Mucosa of gallbladder (tissue), 1 donor: ENCODE results near the gene C11orf21. TPM values are rescaled to one million over a fixed set of nuclear protein-coding genes. Genes with fewer than 3 reads are reported as not detected.
A peak's percentile ranks its signal among the peaks of the same experiment; 100 is the strongest.
"Not testable (repeated sequence)": the region's sequence is repeated elsewhere in the genome, so short reads cannot be mapped to it uniquely, and the experiment has no call there.

ENCODE experiments used
- DNase-seq: peaks from one replicate; pipeline ENCODE4 v3.0.0-alpha.2; 2020; ENCODE audit warnings: low spot score
- total RNA-seq: library from RNA; stranded (reverse); gene quantifications from one replicate; pipeline ENCODE4 v1.2.1, GENCODE V29; 2021
- donor health status: DM: no; HTN: no; CAD: no.

C11orf21 gene
- total RNA-seq: 1.6 TPM

DNA sequence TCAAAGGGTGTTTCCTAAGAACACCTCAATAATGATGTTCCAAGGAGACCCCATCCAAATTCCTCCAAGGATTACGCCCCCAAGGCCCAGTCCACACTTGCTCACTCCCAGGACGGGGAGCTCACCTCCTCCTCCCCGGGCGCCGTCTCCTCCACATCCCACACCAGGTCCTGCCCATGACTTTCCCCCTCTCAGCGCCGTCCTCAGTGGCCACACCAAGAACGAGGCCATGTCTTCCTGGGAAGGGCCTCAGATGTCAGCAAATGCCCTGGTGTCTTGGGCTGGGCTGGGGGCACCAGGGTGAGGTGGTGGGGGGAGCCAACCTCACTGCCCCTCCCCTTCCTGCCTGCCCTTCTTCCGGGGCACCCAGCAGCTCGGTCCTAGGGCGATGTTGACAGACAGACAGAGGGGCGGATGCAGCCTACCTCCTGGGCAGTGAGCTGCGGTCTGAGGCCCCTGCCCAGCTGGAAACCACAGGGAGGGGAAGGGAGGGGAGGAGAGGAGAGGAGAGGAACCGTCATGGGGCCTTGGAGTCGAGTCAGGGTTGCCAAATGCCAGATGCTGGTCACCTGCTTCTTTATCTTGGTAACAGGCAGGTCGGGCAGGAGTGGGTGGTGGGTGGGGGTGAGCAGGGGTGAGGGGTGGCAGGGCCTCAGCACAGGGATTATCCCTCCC lies at the start of gene C11orf21, which contains the start of gene TSPAN32:
C11orf21 (minus strand) TSS at position 288 of the 675 bp plus-strand sequence; CDS start at position 178, 110 bp downstream.
TSPAN32 (plus strand) TSS at position 383 of the 675 bp plus-strand sequence; CDS start at position 520, 137 bp downstream.
- DNase-seq: no peak

DNA sequence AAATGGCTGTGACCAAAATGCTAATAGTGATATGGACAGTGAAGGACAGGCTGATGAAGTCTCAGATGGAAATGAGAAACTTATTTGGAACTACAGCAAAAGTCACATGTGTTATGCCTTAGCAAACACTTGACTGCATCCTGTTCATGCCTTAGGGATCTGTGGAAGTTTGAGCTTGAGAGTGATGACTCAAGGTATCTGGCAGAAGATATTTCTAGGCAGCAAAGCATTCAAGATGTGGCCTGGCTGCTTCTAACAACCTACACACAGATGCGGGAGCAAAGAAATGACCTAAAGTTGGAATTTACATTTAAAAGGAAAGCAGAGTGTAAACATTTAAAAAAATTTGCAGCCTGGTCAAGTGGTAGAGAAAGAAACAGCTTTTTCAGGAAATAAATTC lies 47.3 kb upstream of the C11orf21 start:
- DNase-seq: no peak

DNA sequence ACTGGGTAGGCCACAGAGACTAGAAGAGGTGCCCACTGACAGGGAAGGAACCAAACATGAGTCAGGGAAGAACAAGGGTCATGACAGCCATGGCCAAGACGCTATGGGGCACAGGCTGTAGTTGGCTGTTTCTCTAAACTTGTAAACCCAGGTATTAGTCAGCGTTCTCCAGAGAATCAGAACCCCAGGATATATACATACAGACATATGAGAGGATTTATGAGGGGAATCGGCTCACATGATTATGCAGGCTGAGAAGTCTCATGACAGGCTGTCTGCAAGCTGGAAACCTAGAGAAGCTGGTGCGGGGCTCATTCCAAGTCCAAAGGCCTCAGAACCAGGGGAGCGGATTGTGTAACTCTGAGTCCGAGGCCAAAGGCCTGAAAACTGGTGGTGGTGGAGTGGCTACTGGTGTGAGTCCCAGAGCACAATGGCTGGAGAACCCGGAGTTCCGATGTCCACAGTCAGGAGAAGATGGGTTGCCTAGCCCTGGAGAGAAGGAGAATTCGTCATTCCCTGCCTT lies 45.7 kb upstream of the C11orf21 start:
- DNase-seq: no peak

DNA sequence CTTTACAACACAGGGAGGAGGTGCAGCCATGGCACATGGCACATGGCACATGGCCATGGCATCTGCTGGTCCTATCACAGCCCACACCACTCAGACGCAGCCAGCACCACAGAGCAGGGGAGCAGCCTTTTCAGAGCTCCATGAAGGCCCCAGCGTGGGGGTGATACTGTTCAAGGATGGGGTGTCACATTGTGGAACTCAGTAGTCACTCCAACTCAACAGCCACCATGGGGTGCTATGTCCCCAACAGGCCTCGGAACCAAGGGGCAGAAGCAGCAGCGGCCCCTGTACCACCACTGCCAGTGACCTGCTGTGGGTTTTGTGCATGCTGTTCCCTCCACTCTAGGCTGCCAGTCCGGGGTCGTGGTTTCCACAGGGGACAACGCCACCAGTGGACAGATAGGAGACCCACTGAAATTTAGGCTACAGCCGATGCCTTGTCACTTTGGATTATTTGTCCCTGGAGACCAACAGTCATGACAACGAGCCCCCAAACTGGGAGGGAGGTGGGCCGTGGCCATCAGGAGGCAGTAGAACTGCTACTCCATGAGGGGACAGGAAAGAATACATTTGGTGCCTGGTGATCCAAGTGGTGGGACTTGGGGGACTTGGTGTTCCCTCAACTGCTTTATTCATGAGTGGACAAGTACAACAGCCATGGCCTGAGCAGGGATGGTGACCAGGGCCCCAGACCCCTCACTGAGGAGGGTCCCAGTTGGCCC lies 45.0 kb upstream of the C11orf21 start:
- no peak for DNase-seq

DNA sequence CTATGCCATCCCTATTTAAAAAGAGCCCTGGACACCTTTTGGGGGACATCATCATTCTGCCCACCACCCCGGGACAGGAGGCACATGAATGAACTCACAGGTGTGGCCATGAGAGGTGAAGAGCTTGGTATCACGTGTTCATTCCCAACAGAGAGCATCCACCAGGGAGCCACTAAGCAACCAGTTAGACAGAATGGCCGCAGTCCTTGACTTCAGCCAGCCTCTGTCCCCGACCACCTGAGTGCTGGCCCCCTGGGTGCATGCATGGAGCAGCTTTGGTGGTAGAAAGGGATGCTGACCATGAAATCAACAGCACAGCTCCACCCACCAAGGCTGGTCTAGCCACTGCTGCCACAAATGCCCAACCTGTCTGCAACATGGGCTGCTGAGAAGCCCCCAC lies 44.3 kb upstream of the C11orf21 start:
- no peak for DNase-seq

DNA sequence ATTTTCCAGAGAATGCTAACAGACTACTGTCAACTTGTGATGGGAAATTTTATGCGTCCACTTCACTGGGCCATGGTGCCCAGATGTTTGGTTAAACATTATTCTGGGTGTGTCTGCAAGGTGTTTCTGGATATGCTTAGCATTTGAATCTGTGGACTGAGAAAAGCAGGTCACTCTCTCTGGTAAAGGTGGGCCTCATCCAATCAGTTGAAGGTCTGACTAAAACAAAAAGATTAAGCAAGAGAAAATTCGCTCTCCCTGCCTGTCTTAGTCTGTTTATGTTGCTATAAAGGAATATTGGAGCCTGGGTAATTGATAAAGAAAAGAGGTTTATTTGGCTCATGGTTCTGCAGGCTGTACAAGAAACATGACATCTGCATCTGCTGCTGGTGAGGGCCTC lies 43.3 kb upstream of the C11orf21 start:
- no peak for DNase-seq

DNA sequence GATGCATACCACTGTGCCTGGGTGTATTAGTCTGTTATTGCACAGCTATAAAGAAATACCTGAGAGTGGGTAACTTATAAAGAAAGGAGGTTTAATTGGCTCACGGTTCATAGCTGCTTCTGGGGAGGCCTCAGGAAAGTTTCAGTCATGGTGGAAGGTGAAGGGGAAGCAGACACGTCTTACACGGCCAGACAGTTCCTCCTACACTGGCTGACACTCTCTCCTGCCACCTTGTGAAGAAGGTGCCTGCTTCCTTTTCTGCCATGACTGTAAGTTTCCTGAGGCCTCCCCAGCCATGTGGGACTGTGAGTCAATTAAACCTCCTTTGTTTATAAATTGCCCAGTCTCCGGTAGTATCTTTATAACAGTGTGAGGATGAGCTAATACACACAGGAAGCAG lies 41.8 kb upstream of the C11orf21 start:
- DNase-seq: no peak

DNA sequence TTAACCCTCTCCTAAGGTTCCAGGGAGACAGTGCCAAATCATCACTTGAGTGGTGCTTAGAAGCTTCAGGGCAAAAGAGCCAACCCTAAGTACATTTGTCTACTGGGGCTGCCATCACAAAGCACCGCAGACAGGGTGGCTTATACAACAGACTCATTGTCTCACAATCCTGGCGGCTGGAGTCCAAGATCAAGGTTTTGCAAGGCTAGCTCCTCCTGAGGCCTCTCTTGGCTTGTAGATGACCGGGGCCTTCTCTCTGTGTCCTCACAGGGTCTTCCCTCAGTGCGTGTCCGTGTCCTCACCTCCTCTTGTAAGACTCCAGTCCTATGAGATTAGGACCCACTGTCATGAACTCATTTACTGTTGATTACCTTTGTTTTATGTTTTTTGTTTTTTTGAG lies 41.3 kb upstream of the C11orf21 start:
- no peak for DNase-seq

DNA sequence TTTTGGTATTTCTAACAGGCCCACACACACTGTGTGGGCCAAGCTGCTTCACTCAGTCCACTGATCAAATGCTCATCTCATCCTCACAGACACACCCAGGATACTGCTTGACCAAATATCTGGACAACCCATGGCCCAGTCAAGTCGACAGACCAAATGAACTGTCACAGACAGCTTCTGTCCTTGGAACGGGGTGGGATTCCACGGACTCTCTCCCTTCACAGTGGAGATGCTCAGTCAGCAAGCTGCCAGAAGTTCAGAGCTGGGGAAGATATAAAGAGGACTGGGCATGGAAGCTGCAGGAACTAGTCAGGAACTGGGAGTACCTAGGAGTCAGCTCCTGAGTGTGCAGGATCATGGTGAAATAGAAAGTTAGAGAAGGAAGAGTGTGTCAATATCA lies 40.8 kb upstream of the C11orf21 start:
- no peak for DNase-seq

DNA sequence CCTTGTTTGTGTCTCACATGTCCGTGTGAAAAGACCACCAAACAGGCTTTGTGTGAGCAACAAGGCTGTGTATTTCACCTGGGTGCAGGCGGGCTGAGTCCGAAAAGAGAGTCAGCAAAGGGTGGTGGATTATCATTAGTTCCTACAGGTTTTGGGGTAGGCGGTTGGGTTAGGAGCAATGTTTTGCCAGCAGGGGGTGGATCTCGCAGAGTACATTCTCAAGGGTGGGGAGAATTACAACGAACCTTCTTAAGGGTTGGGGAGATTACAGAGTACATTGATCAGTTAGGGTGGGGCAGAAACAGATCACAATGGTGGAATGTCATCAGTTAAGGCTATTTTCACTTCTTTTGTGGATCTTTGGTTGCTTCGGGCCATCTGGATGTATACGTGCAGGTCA lies 37.0 kb upstream of the C11orf21 start:
- not testable (repeated sequence) for DNase-seq

DNA sequence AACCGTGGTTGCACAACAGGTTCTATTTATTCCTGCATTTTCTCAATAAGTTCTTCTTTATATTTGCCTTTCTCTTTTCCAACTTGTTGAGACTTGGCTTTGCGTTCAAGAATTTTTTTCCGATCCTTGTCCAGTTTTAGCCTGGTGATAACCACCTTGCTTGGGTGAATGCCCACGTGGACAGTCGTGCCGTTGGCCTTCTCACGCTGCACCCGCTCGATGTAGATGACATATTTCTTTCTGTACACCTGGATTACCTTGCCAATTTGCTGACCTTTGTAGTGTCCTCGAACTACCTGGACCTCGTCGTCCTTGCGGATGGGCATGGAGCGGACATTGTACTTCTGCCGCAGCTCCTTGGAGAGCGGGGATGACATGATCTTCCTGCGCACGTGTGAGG lies 33.6 kb upstream of the C11orf21 start:
- not testable (repeated sequence) for DNase-seq

DNA sequence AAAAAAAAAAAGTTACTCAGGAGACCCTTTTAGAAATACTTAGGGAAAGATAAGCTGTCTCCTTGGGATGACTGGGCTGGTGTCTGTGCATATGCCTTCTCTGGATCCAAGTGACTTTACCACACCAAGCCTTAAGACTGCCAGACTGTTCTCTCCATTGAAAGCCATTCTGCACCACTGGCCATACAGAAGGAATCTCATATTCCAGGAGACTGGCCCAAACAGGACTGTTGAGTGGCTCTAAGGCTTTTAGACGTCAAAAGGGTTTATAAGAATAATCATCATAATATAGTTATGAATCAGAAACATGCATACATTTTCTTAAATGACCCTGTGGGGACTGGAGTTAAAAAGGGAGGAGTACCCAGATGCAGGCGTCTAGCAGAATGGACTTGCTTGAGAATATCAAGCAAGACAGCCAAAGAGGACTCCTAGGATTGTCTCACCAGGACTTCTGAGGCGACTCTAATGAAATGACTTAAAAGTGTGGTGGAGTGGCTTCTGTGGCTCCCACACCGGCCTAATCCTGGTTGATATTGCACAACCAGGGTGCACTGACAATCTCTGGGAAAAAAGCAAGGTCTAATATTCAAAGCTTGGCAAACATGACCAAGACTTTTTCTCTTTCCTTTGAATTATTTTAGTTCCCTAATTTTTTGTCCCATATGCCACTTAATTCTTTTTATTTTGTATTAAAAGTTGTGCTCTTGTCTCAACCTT lies 31.9 kb upstream of the C11orf21 start:
- not testable (repeated sequence) for DNase-seq

DNA sequence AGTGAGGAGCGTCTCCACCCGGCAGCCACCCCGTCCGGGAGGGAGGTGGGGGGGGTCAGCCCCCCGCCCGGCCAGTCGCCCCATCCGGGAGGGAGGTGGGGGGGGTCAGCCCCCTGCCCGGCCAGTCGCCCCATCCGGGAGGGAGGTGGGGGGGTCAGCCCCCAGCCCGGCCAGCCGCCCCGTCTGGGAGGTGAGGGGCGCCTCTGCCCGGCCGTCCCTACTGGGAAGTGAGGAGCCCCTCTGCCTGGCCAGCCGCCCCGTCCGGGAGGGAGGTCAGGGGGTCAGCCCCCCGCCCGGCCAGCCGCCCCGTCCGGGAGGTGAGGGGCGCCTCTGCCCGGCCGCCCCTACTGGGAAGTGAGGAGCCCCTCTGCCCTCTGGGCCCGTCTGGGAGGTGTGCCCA lies 30.9 kb upstream of the C11orf21 start:
- not testable (repeated sequence) for DNase-seq

DNA sequence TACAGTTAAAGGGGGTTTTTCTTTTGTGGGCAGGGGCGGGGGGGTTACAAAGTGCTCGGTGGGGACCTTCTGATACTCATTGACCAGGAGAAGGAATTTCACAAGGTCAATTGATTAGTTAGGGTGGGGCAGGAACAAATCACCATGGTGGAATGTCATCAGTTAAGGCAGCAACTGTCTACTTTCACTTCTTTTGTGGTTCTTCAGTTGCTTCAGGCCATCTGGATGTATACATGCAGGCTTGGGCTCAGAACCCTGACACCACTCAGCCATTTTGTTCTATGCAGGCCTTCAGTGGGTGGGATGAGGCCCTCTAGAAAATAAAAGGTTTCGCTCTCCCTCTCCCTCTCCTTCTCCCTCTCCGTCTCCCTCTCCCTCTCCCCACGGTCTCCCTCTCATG lies 29.7 kb upstream of the C11orf21 start:
- no peak for DNase-seq

DNA sequence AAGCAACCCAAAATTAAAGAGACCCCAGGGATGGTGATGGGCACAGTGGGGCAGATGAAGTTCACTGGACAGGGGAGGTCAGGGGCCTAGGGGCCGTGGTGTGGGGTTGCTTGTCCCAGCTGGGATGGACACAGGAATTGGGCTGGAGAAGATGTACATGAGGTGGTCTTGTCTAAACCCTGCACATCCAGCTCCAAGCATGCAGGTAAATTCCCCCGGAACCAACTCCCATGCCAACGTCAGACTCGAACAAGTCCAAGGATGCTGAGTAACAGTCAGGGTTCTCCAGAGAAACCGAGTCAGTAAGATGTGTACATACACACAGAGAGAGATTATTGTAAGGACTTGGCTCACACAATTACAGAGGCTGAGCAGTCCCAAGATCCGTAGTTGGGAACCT lies 29.0 kb upstream of the C11orf21 start:
- DNase-seq: no peak

DNA sequence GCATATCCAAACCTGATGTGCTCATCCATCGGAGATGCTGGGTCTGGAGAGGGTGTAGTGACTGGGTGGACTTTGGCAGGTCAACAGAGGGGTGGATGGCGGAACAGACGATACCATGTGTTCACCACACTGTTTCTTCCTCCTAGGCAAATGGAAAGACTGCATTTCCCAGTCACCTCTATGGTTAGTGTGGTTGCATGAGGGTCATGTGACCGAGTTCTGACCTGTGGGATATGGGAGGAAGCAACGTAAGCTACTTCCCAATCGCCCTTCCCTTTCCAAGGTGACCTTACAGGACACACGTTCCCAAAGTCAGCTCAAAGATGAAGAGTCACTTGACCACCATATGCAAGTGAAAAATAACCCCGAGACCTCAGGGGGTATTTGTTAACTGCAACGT lies 27.8 kb upstream of the C11orf21 start:
- no peak for DNase-seq

DNA sequence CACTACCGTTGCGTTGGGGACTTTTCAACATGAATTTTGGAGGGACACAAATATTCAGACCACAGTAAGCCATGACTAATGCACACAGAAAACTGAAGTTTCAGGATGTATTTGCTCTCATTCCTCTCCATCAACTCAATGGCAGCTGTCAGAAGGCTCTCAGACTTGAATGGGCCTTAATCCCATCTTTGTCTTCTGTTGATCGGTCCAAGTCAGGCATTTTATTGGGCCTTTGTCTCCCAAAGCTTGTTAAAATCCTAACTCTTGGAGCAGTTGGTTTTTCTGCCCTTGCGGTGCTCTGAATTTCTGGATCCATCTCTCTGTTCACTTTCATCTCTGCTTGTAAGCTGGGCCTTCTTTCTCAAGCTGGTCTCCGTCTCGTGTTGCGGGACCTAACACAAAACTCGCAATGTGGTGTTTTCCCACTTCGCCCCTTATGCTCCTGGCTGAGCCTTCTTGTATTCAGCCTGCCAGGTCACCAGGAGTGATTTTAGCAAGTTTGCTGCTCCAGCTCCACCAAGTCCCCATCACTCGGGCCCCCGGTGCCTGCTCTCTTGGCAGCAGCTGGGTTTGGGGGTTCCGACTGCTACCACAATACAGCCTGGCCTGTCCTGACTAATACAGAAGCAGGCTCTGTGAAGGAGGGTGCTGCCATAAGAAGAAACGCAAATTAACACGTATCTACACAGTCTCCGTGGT lies 27.1 kb upstream of the C11orf21 start:
- DNase-seq: no peak

DNA sequence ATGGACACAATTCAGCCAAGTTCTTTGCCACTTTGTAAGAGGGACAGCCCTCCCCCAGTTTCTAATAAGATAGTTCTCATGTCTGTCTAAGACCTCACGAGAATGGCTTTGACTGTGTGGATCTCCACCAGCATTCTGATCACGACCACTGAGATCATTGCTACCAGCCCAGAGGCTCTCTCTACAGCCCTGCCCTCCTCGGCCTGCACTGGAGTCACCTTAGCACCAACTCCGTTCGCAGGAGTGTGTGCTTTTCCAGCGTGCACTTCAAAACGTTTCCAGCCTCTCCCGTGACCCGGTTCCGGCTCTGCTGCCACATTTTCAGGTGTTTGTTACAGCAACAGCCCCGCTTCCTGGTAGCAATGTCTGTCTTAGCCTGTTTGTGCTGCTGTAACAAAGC lies 26.3 kb upstream of the C11orf21 start:
- no peak for DNase-seq

DNA sequence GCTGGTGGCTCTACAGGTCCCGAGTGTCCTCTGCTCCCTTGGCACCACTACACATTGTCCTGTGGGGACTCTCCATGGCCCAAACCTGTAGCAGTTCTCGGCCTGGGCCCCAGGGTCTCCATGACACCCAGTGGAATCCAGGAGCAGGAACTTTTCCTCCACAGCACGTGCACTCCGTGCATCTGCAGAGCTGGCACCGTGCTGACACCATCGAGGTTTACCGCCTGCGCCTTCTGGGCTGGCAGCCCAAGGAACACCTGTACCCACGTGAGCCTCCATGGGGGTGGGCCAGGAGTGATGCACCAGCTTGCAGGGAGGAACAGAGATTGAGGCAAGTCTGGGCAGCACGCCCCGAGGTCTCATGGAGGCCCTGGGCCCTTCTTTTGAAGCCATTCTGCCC lies 25.3 kb upstream of the C11orf21 start:
- DNase-seq: no peak

DNA sequence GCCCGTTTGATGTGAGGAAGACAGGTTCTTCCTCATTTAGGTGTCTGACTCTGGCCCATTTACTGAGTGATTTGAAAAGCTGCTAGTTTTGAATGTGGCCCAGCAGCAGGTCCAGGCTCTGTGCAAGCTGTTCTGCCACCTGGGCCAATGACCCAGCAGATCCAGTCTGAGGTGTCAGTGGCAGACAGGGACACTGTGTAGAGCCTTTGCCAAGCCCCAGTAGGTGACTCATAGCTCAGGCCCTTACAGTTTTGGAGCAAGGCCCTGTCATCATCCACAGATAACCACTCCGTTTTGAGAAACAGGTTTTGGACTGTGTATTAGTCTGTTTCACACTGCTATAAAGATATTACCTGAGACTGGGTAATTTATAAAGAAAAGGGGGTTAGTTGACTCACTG lies 24.0 kb upstream of the C11orf21 start:
- DNase-seq: peak; percentile 57

DNA sequence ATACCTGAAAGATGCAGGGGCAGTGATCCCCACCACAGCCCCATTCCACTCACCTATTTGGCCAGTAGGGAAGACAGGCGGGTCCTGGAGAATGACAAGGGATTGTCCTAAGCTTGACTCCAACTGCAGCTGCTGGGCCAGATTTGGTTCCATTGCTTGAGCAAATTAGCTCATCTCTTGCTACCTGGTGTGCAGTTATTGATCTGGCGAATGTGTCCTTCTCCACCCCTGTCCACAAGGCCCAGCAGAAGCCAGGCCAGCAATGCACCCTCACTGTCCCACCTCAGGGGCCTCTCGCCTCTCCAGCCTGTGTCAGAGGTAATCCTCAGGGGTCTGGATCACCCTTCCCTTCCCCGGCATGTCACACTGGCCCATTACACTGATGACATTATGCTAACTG lies 23.4 kb upstream of the C11orf21 start:
- no peak for DNase-seq

DNA sequence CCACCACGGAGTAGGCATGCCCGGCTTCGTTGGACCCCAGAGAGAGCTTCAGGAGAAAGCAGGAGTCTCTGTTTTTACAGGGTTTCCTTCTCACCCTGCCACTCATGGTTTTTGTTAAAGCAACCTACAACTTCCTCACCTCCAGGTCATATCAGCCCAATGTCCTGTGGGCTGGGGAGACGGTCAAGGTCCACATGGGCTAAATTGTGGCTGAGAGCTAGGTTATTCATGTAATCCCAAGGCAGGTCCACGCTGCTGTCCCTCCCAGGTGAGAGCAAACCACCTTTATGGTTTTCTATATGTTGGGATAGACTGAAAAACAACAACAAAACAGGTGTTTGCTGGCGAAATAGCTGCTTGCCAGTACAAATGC lies 19.6 kb upstream of the C11orf21 start:
- no peak for DNase-seq
